Upper lobe of left lung (tissue), 6 donors: ENCODE measurements around the gene GRK5. TPM values are rescaled to one million over a fixed set of nuclear protein-coding genes. Genes with fewer than 3 reads are reported as not detected.
A peak's percentile ranks its signal among the peaks of the same experiment; 100 is the strongest.
"Not testable (repeated sequence)": the region's sequence is repeated elsewhere in the genome, so short reads cannot be mapped to it uniquely, and the experiment has no call there.

Experiments used
- ATAC-seq, 2 donors: fragments of 200-7000 bp; cut with Tn5 transposase; one replicate each; pipeline ENCODE4 v1.9.1; 2022; ENCODE audit warnings: mild to moderate bottlenecking in 2 of 2, moderate library complexity in 2 of 2; ENCODE audit not compliant: low FRiP score in 2 of 2
- DNase-seq, 2 donors: peaks; one replicate each; pipeline ENCODE4 v3.0.0-alpha.2; 2019 to 2020
- H3K27ac ChIP-seq, 4 donors: fragments of 200-600 bp; sonication (generic); one replicate each; pipeline ENCODE4 v1.5.1; 2016 to 2019
- H3K27me3 ChIP-seq, 4 donors: fragments of 200-600 bp; sonication (generic); one replicate each; pipeline ENCODE4 v1.5.1; 2017 to 2019
- H3K36me3 ChIP-seq, 4 donors: fragments of 200-600 bp; sonication (generic); one replicate each; pipeline ENCODE4 v1.5.1; 2016 to 2019
- H3K4me1 ChIP-seq, 4 donors: fragments of 200-600 bp; sonication (generic); one replicate each; pipeline ENCODE4 v1.5.1; 2018 to 2019
- H3K4me3 ChIP-seq, 4 donors: fragments of 200-600 bp; sonication (generic); one replicate each; pipeline ENCODE4 v1.5.1; 2017 to 2019; ENCODE audit warnings: mild to moderate bottlenecking in 2 of 4, moderate library complexity in 1 of 4
- H3K9me3 ChIP-seq, 4 donors: fragments of 200-600 bp; sonication (generic); one replicate each; pipeline ENCODE4 v1.5.1; 2018 to 2019
- EP300 ChIP-seq, 4 donors: sonication (generic); formaldehyde crosslinking; IDR thresholded peaks; one replicate each; pipeline ENCODE4 v1.5.1; 2017; ENCODE audit warnings: antibody characterized with exemption in 4 of 4, control low read depth in 2 of 4
- POLR2A ChIP-seq, 4 donors: fragments of 450-650 bp; IDR thresholded peaks; one replicate each; pipeline ENCODE4 v1.5.1; 2016 to 2017; ENCODE audit warnings: antibody characterized with exemption in 4 of 4, mild to moderate bottlenecking in 2 of 4
- POLR2AphosphoS5 ChIP-seq, 2 donors: sonication (generic); formaldehyde crosslinking; IDR thresholded peaks; one replicate each; pipeline ENCODE4 v1.5.1; 2017; ENCODE audit warnings: antibody characterized with exemption in 2 of 2
- WGBS, 2 donors: methylation state at CpG; one replicate each; pipeline ENCODE4 v1.1.5; 2017 to 2018; 5-methylcytosine and 5-hydroxymethylcytosine counted together
- total RNA-seq, 6 donors: library from RNA; depleted of rRNA in 4 of 6; stranded (reverse); fragments of >200 nt in 4 of 6; gene quantifications; one replicate each; pipeline versions ENCODE4 v1.1.0 to v1.2.1, GENCODE V29; 2016 to 2021
- TF ChIP-seq, protein P1 (sequence below), 6 experiments: fragments of 450-650 bp in 4 of 6; fragments of 200-600 bp in 2 of 6; sonication (generic) in 2 of 6; IDR thresholded peaks; one replicate each; pipeline ENCODE4 v1.5.1; 2016 to 2019; ENCODE audit warnings: antibody characterized with exemption in 6 of 6
- donor health status: DM: no; HTN: no; CAD: no; lungs with moderate emphysema.
- donor health status: DM: no; HTN: yes; CAD: no; lungs with severe emphysema.

The GRK5 gene
- total RNA-seq, 6 donors from 2014 or later: 38.6 to 80.9 (median 61.1) TPM

DNA sequence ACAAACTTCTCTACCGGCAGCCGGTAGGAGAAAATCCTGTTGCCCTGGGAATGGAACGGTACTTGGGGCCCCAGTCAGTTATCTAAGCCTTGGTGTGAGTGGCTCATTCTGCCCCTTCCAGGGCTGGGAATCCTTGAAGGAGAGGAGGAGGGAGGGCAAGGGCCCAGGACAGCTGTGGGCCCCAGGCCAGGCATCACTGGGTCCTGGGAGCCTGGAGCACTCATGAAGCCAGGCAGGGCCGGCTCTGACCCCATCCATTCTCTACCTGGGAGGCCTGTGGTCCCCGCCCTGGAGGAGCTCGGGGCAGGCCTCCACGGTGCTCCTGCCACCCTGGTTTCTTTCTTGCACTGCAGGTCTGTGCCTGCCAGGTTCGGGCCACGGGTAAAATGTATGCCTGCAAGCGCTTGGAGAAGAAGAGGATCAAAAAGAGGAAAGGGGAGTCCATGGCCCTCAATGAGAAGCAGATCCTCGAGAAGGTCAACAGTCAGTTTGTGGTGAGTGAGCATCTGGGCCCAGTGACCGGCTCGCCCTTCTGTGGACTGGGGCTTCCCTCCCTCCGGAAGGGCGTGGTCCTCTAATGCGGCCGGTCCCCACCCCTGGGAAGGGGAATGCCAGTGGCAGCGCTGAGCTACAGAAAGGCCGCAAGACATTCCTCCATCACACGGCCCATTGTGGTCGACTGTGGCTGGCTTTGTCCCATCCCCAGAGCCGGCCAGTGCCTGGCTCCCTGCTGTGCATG is 223.8 kb downstream of the GRK5 start:
- TF ChIP-seq POLR2A (IDR thresholded peaks at IDR 0.05) (no peak), EP300 (IDR thresholded peaks at IDR 0.05) (no peak), POLR2AphosphoS5 (IDR thresholded peaks at IDR 0.05) (no peak)
- TF ChIP-seq, protein P1, sequence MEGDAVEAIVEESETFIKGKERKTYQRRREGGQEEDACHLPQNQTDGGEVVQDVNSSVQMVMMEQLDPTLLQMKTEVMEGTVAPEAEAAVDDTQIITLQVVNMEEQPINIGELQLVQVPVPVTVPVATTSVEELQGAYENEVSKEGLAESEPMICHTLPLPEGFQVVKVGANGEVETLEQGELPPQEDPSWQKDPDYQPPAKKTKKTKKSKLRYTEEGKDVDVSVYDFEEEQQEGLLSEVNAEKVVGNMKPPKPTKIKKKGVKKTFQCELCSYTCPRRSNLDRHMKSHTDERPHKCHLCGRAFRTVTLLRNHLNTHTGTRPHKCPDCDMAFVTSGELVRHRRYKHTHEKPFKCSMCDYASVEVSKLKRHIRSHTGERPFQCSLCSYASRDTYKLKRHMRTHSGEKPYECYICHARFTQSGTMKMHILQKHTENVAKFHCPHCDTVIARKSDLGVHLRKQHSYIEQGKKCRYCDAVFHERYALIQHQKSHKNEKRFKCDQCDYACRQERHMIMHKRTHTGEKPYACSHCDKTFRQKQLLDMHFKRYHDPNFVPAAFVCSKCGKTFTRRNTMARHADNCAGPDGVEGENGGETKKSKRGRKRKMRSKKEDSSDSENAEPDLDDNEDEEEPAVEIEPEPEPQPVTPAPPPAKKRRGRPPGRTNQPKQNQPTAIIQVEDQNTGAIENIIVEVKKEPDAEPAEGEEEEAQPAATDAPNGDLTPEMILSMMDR (IDR thresholded peaks at IDR 0.05): no peak
- DNase-seq (no peak), ATAC-seq (peak; percentile 32 to 46)
- Histone ChIP-seq H3K4me1 (peaks cover 0 to 5% (median 0%) of the 10 kb centered on the region in 4 donors), H3K36me3 (peaks cover 12 to 95% (median 62%) of the 10 kb centered on the region in 4 donors), H3K27me3 (no peaks in the 10 kb centered on the region), H3K9me3 (no peaks in the 10 kb centered on the region), H3K27ac (peak overlapping the region in 2 of 4 donors; percentile 35 to 42), H3K4me3 (no peak overlapping the region)
- WGBS, 2 donors: 75 to 78% methylated on average over 19 to 22 of the region's 22 CpGs

DNA sequence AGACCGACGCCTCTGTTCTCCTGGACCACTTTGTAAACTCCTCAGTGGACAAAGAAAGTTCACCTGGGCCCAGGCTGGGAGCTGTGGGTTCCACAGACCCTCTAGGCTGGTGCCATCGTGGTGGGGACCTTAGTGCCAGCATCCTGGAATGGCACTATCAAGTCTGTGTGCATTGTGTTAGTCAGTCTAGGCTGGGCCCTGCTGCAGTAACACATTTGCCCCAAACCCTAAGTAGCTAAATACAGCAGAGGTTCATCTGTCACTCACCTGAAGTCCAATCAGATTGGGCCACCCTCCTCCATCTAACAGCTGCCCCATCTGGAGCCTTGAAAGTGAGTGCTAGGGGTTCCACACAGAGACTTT is 224.4 kb downstream of the GRK5 start:
- WGBS, 2 donors: 97 to 100% methylated on average over 2 to 3 of the region's 3 CpGs
- peaks cover 0 to 5% (median 0%) of the 10 kb centered on the region in 4 donors for H3K4me1 ChIP-seq
- DNase-seq: no peak
- peaks cover 12 to 95% (median 64%) of the 10 kb centered on the region in 4 donors for H3K36me3 ChIP-seq
- H3K27ac ChIP-seq: peak overlapping the region in 2 of 4 donors; percentile 35 to 42
- TF ChIP-seq EP300 (IDR thresholded peaks at IDR 0.05) (no peak), POLR2AphosphoS5 (IDR thresholded peaks at IDR 0.05) (no peak), POLR2A (IDR thresholded peaks at IDR 0.05) (no peak)
- TF ChIP-seq, protein P1 (IDR thresholded peaks at IDR 0.05): no peak
- H3K9me3 ChIP-seq: no peaks in the 10 kb centered on the region
- H3K4me3 ChIP-seq: no peak overlapping the region
- no peak for ATAC-seq
- H3K27me3 ChIP-seq: no peaks in the 10 kb centered on the region

DNA sequence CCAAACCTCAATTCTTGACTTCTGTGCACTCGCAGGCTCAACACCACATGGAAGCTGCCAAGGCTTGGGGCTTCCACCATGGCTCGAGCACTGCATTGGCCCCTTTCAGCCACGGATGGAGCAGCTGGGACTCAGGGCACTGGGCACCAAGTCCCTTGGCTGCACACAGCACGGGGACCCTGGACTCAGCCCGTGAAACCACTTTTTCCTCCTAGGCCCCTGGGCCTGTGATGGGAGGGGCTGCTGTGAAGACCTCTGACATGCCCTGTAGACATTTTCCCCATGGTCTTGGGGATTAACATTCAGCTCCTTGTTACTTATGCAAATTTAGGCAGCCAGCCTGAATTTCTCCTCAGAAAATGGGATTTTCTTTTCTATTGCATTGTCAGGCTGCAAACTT is 227.6 kb downstream of the GRK5 start:
- Histone ChIP-seq H3K36me3 (peaks cover 0 to 97% (median 46%) of the 10 kb centered on the region in 4 donors), H3K27ac (peak overlapping the region in 1 of 4 donors; percentile 17)
- not testable (repeated sequence) for DNase-seq, H3K27me3 ChIP-seq, H3K9me3 ChIP-seq, H3K4me3 ChIP-seq, H3K4me1 ChIP-seq, ATAC-seq
- 98% methylated on average over 5 of the region's 5 CpGs; no CpG with 5 or more reads in 1 of the 2 donors for WGBS, 2 donors

DNA sequence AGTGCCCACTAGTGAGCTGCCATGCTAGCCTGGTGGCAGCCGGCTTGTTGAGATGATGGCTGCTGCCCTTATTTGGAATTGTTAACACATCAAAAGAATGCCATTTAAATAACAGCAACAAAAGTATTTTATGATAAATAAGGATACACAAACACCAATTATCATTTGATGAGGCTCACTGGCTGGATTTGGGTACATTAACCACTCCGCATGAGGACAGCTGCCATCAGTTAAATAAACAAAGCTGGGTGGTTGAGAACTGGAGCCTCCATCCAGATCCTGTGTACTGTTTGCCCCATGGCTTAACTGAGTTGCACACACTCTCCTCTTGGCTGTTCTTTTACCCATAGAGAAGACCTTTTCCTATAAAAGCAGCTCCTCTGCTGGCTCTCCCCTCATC is 231.3 kb downstream of the GRK5 start:
- no peak for ATAC-seq
- Histone ChIP-seq H3K4me1 (peaks cover 0 to 14% (median 8%) of the 10 kb centered on the region in 4 donors), H3K9me3 (no peaks in the 10 kb centered on the region), H3K27ac (peak overlapping the region; percentile 24 to 52 (median 42)), H3K27me3 (no peaks in the 10 kb centered on the region), H3K36me3 (peaks cover 0 to 88% (median 31%) of the 10 kb centered on the region in 4 donors), H3K4me3 (no peak overlapping the region)
- no peak for DNase-seq
- no peak for TF ChIP-seq EP300 (IDR thresholded peaks at IDR 0.05)
- no peak for TF ChIP-seq POLR2AphosphoS5 (IDR thresholded peaks at IDR 0.05)
- TF ChIP-seq, protein P1 (IDR thresholded peaks at IDR 0.05): no peak
- 98% methylated on average over 2 of the region's 2 CpGs for WGBS, 2 donors

DNA sequence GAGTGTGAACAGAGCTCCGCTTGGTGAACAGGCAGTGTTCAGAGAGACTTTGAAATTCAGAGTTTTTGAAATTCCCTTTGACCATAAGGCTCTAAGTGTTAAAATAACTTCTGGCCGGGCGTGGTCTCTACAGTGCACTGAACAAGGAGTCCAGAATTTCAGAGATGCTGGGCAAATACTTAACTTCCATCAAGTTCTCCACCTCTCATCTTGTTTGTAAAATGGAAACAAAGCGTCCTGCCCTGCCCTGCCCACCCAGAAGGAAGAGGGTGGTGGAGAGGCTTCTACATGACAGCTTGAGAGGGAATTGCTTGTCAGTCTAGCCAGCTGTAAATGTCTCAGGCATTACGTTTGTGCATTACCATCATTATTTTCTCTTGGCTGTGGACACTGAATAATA is 232.6 kb downstream of the GRK5 start:
- ATAC-seq (peak in 1 of 2 donors; percentile 25), DNase-seq (no peak)
- Histone ChIP-seq H3K36me3 (peaks cover 0 to 89% (median 31%) of the 10 kb centered on the region in 4 donors), H3K27ac (peak overlapping the region; percentile 24 to 85 (median 62)), H3K27me3 (no peaks in the 10 kb centered on the region), H3K4me3 (no peak overlapping the region), H3K9me3 (no peaks in the 10 kb centered on the region), H3K4me1 (peaks cover 0 to 14% (median 8%) of the 10 kb centered on the region in 4 donors)
- WGBS, 2 donors: 66 to 73% methylated on average over 5 of the region's 5 CpGs
- TF ChIP-seq POLR2AphosphoS5 (IDR thresholded peaks at IDR 0.05) (no peak), EP300 (IDR thresholded peaks at IDR 0.05) (peak in 2 of 4 donors; percentile 13 to 47), POLR2A (IDR thresholded peaks at IDR 0.05) (no peak)
- TF ChIP-seq, protein P1 (IDR thresholded peaks at IDR 0.05): no peak
